ENCODE results near the gene ZNF274. TPM values are rescaled to one million over a fixed set of nuclear protein-coding genes. Genes with fewer than 3 reads are reported as not detected.

Gene ZNF274
- total and polyA plus RNA-seq, 2 experiments from 2014 or later, result 19.9 to 31.2 TPM

DNA sequence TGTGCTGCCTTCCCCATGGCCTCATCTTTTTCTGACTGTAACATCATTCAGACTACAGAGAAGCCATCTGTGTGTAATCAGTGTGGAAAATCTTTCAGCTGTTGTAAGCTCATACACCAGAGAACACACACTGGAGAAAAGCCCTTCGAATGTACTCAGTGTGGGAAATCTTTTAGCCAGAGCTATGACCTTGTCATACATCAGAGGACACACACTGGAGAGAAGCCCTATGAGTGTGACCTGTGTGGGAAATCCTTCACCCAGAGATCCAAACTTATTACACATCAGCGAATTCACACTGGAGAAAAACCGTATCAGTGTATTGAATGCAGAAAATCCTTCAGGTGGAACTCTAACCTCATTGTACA, 78.7 kb downstream of the ZNF274 start (continued):
- TF ChIP-seq, protein P1, sequence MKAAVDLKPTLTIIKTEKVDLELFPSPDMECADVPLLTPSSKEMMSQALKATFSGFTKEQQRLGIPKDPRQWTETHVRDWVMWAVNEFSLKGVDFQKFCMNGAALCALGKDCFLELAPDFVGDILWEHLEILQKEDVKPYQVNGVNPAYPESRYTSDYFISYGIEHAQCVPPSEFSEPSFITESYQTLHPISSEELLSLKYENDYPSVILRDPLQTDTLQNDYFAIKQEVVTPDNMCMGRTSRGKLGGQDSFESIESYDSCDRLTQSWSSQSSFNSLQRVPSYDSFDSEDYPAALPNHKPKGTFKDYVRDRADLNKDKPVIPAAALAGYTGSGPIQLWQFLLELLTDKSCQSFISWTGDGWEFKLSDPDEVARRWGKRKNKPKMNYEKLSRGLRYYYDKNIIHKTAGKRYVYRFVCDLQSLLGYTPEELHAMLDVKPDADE (IDR thresholded peaks at IDR 0.05), result no peak
- TF ChIP-seq EZH2 (IDR thresholded peaks at IDR 0.05; ENCODE audit: low read depth, unreplicated experiment), result no peak
- no peak for TF ChIP-seq POLR2AphosphoS5 (IDR thresholded peaks at IDR 0.05; ENCODE audit: low read depth)

DNA sequence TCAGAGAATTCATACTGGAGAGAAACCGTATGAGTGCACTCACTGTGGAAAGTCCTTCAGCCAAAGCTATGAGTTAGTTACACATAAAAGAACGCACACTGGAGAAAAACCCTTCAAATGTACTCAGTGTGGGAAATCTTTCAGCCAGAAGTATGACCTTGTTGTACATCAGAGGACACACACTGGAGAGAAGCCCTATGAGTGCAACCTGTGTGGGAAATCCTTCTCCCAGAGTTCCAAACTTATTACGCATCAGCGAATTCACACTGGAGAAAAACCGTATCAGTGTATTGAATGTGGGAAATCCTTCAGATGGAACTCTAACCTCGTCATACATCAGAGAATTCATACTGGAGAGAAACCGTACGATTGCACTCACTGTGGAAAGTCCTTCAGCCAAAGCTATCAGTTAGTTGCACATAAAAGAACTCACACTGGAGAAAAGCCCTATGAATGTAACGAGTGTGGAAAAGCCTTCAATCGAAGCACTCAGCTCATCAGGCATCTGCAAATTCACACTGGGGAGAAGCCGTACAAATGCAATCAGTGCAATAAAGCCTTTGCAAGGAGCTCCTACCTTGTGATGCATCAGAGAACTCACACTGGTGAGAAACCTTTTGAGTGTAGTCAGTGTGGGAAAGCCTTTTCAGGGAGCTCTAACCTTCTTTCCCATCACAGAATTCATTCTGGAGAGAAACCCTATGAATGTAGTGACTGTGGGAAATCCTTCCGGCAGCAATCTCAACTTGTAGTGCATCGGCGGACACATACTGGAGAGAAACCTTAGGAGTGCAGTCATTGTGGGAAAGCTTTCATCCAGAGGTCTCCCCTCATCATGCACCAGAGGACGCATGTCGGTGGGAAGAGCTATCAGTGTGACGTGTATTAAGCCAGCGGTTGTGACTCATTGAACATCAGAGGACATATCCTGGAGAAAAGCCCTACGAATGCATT, 79.4 kb downstream of the ZNF274 start:
- no peaks in the 10 kb centered on the region; the same call in 1 of the 2 replicates for H3K79me2 ChIP-seq (replicated peaks; ENCODE audit: insufficient read depth)

DNA sequence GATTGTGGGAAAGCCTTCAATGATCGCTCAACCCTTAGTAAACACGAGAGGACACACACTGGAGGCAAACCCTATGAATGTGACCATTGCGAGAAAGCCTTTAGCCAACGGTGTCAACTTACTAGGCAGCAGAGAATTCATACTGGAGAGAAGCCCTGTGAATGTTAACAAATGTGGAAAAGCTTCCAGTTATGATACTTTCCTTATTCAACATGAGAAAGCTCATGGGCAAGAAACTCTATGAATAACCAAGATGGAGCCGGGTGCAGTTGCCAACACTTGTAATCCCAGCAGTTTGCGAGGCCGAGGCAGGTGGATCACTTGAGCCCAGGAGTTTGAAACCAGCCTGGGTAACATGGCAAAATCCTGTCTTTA, 80.0 kb downstream of the ZNF274 start:
- H3K36me3 ChIP-seq (ENCODE audit: insufficient read depth), result peaks cover 75% of the 10 kb centered on the region
- 0 out of 2 replicates have a peak, but pooled peaks cover 3% of the 10 kb centered on the region for H3K27me3 ChIP-seq (ENCODE audit: insufficient read depth)
- H3K4me3 ChIP-seq, result peak overlapping the region; percentile 36; the same call in 1 of the 2 replicates
- H3K27me3 Mint-ChIP-seq (ENCODE audit: insufficient read depth, low read depth, poor library complexity), result peaks cover 68% of the 10 kb centered on the region
- H3K27ac ChIP-seq (ENCODE audit: low read depth), result no peak overlapping the region
- H2AFZ ChIP-seq, result no peak overlapping the region
- no peaks in the 10 kb centered on the region for H3K4me1 Mint-ChIP-seq
- TF ChIP-seq, protein P2, sequence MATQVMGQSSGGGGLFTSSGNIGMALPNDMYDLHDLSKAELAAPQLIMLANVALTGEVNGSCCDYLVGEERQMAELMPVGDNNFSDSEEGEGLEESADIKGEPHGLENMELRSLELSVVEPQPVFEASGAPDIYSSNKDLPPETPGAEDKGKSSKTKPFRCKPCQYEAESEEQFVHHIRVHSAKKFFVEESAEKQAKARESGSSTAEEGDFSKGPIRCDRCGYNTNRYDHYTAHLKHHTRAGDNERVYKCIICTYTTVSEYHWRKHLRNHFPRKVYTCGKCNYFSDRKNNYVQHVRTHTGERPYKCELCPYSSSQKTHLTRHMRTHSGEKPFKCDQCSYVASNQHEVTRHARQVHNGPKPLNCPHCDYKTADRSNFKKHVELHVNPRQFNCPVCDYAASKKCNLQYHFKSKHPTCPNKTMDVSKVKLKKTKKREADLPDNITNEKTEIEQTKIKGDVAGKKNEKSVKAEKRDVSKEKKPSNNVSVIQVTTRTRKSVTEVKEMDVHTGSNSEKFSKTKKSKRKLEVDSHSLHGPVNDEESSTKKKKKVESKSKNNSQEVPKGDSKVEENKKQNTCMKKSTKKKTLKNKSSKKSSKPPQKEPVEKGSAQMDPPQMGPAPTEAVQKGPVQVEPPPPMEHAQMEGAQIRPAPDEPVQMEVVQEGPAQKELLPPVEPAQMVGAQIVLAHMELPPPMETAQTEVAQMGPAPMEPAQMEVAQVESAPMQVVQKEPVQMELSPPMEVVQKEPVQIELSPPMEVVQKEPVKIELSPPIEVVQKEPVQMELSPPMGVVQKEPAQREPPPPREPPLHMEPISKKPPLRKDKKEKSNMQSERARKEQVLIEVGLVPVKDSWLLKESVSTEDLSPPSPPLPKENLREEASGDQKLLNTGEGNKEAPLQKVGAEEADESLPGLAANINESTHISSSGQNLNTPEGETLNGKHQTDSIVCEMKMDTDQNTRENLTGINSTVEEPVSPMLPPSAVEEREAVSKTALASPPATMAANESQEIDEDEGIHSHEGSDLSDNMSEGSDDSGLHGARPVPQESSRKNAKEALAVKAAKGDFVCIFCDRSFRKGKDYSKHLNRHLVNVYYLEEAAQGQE (IDR thresholded peaks at IDR 0.05; ENCODE audit: unreplicated experiment), result no peak
- H3K4me3 Mint-ChIP-seq, result peak overlapping the region; percentile 24; the same call in 1 of the 3 replicates
- H3K4me2 ChIP-seq, result no peak overlapping the region
- no peaks in the 10 kb centered on the region for H3K4me1 ChIP-seq (ENCODE audit: insufficient read depth)
- no peak for ATAC-seq
- peaks cover 100% of the 10 kb centered on the region for H3K36me3 Mint-ChIP-seq (ENCODE audit: low read depth)
- DNase-seq (ENCODE audit: low spot score), result no peak
- H3K9me3 Mint-ChIP-seq, result peaks cover 100% of the 10 kb centered on the region
- H3K9me2 ChIP-seq (ENCODE audit: insufficient read depth), result no peaks in the 10 kb centered on the region
- peaks cover 40% of the 10 kb centered on the region for H3F3A ChIP-seq (replicated peaks; ENCODE audit: low read depth)
- H4K20me1 ChIP-seq (replicated peaks; ENCODE audit: insufficient read depth), result no peaks in the 10 kb centered on the region
- H3K27ac Mint-ChIP-seq, result no peak overlapping the region
- H3K79me2 ChIP-seq (replicated peaks; ENCODE audit: insufficient read depth), result no peaks in the 10 kb centered on the region; the same call in 1 of the 2 replicates

More for the DNA sequence above, 79.4 kb downstream of the ZNF274 start:
- H3K4me3 Mint-ChIP-seq, result peak overlapping the region; percentile 24; the same call in 1 of the 3 replicates
- H3K36me3 ChIP-seq (ENCODE audit: insufficient read depth), result peaks cover 80% of the 10 kb centered on the region
- H3K4me1 Mint-ChIP-seq, result no peaks in the 10 kb centered on the region
- H3K27me3 Mint-ChIP-seq (ENCODE audit: insufficient read depth, low read depth, poor library complexity), result peaks cover 71% of the 10 kb centered on the region
- H3K27ac Mint-ChIP-seq, result no peak overlapping the region
- peaks cover 100% of the 10 kb centered on the region for H3K36me3 Mint-ChIP-seq (ENCODE audit: low read depth)
- no peaks in the 10 kb centered on the region for H4K20me1 ChIP-seq (replicated peaks; ENCODE audit: insufficient read depth)
- H3K4me2 ChIP-seq, result no peak overlapping the region
- TF ChIP-seq ZNF331 (CRISPR knock-in tag; IDR thresholded peaks at IDR 0.05; ENCODE audit: low read depth) (no peak), CREB1 (CRISPR knock-in tag; IDR thresholded peaks at IDR 0.05; ENCODE audit: low read depth) (0 out of 2 replicates have a peak, but pooled peaks have one; percentile 7)
- ATAC-seq, result no peak
- 0 out of 2 replicates have a peak, but pooled peaks cover 3% of the 10 kb centered on the region for H3K27me3 ChIP-seq (ENCODE audit: insufficient read depth)
- peak; percentile 43 for DNase-seq (ENCODE audit: low spot score)
- H3K9me3 Mint-ChIP-seq, result peaks cover 100% of the 10 kb centered on the region
- H3K4me1 ChIP-seq (ENCODE audit: insufficient read depth), result no peaks in the 10 kb centered on the region
- peak overlapping the region; percentile 36; the same call in 1 of the 2 replicates for H3K4me3 ChIP-seq
- H3K9me2 ChIP-seq (ENCODE audit: insufficient read depth), result no peaks in the 10 kb centered on the region
- H2AFZ ChIP-seq, result no peak overlapping the region
- H3K27ac ChIP-seq (ENCODE audit: low read depth), result no peak overlapping the region
- peaks cover 44% of the 10 kb centered on the region for H3F3A ChIP-seq (replicated peaks; ENCODE audit: low read depth)

Other genes starting within 250 kb of the ZNF274 start
- 13.4 and 14.4 TPM in 2 replicates for gene ZNF418, start 247.7 kb upstream of the ZNF274 start, total RNA-seq (2014; rRNA removed; shearing (Covaris generic))
- 7.3 and 11.1 TPM in 2 replicates for gene ZNF418, start 247.7 kb upstream of the ZNF274 start, polyA plus RNA-seq (2016; fragmentation: Nextera tagmentation; extraction: Ambion mirVana)
- 16.2 and 20.4 TPM in 2 replicates for gene ZNF256, start 235.4 kb upstream of the ZNF274 start, total RNA-seq (2014; rRNA removed; shearing (Covaris generic))
- gene ZNF256, start 235.4 kb upstream of the ZNF274 start, polyA plus RNA-seq (2016; fragmentation: Nextera tagmentation; extraction: Ambion mirVana), result 5.8 and 8.8 TPM in 2 replicates
- gene C19orf18, start 208.5 kb upstream of the ZNF274 start, total RNA-seq (2014; rRNA removed; shearing (Covaris generic)), result not detected in 2 replicates
- gene C19orf18, start 208.5 kb upstream of the ZNF274 start, polyA plus RNA-seq (2016; fragmentation: Nextera tagmentation; extraction: Ambion mirVana), result 0.66 and 1.0 TPM in 2 replicates
- 54.4 and 55.6 TPM in 2 replicates for gene ZNF606, start 180.2 kb upstream of the ZNF274 start, total RNA-seq (2014; rRNA removed; shearing (Covaris generic))
- 11.4 and 13.6 TPM in 2 replicates for gene ZNF606, start 180.2 kb upstream of the ZNF274 start, polyA plus RNA-seq (2016; fragmentation: Nextera tagmentation; extraction: Ambion mirVana)
- 0.93 and 1.5 TPM in 2 replicates for gene ZSCAN1, start 149.0 kb upstream of the ZNF274 start, total RNA-seq (2014; rRNA removed; shearing (Covaris generic))
- 3.9 and 4.9 TPM in 2 replicates for gene ZSCAN1, start 149.0 kb upstream of the ZNF274 start, polyA plus RNA-seq (2016; fragmentation: Nextera tagmentation; extraction: Ambion mirVana)
- gene ZNF135, start 123.8 kb upstream of the ZNF274 start, total RNA-seq (2014; rRNA removed; shearing (Covaris generic)), result 9.8 and 10.3 TPM in 2 replicates
- 2.8 and 4.8 TPM in 2 replicates for gene ZNF135, start 123.8 kb upstream of the ZNF274 start, polyA plus RNA-seq (2016; fragmentation: Nextera tagmentation; extraction: Ambion mirVana)
- 63.9 and 75.0 TPM in 2 replicates for gene ZSCAN18, start 84.8 kb upstream of the ZNF274 start, total RNA-seq (2014; rRNA removed; shearing (Covaris generic))
- gene ZSCAN18, start 84.8 kb upstream of the ZNF274 start, polyA plus RNA-seq (2016; fragmentation: Nextera tagmentation; extraction: Ambion mirVana), result 25.1 and 29.1 TPM in 2 replicates
- 15.2 and 16.9 TPM in 2 replicates for gene ZNF329, start 32.3 kb upstream of the ZNF274 start, total RNA-seq (2014; rRNA removed; shearing (Covaris generic))
- 2.7 and 3.3 TPM in 2 replicates for gene ZNF329, start 32.3 kb upstream of the ZNF274 start, polyA plus RNA-seq (2016; fragmentation: Nextera tagmentation; extraction: Ambion mirVana)
- 93.9 and 105 TPM in 2 replicates for gene ZNF544, start 45.9 kb downstream of the ZNF274 start, total RNA-seq (2014; rRNA removed; shearing (Covaris generic))
- 27.7 and 29.4 TPM in 2 replicates for gene ZNF544, start 45.9 kb downstream of the ZNF274 start, polyA plus RNA-seq (2016; fragmentation: Nextera tagmentation; extraction: Ambion mirVana)
- gene ZNF8, start 95.9 kb downstream of the ZNF274 start, total RNA-seq (2014; rRNA removed; shearing (Covaris generic)), result 27.4 and 30.3 TPM in 2 replicates
- 4.3 and 4.7 TPM in 2 replicates for gene ZNF8, start 95.9 kb downstream of the ZNF274 start, polyA plus RNA-seq (2016; fragmentation: Nextera tagmentation; extraction: Ambion mirVana)
- 26.1 and 34.4 TPM in 2 replicates for gene ERVK3-1, start 122.3 kb downstream of the ZNF274 start, total RNA-seq (2014; rRNA removed; shearing (Covaris generic))
- gene ERVK3-1, start 122.3 kb downstream of the ZNF274 start, polyA plus RNA-seq (2016; fragmentation: Nextera tagmentation; extraction: Ambion mirVana), result 64.2 and 66.2 TPM in 2 replicates
- gene ZSCAN22, start 143.9 kb downstream of the ZNF274 start, total RNA-seq (2014; rRNA removed; shearing (Covaris generic)), result 2.7 and 2.9 TPM in 2 replicates
- gene ZSCAN22, start 143.9 kb downstream of the ZNF274 start, polyA plus RNA-seq (2016; fragmentation: Nextera tagmentation; extraction: Ambion mirVana), result 0.86 and 0.99 TPM in 2 replicates
- 6.5 and 17.7 TPM in 2 replicates for gene A1BG, start 170.4 kb downstream of the ZNF274 start, total RNA-seq (2014; rRNA removed; shearing (Covaris generic))
- 43.5 and 50.5 TPM in 2 replicates for gene A1BG, start 170.4 kb downstream of the ZNF274 start, polyA plus RNA-seq (2016; fragmentation: Nextera tagmentation; extraction: Ambion mirVana)
- 1.0 and 2.0 TPM in 2 replicates for gene ZNF497, start 179.7 kb downstream of the ZNF274 start, total RNA-seq (2014; rRNA removed; shearing (Covaris generic))
- gene ZNF497, start 179.7 kb downstream of the ZNF274 start, polyA plus RNA-seq (2016; fragmentation: Nextera tagmentation; extraction: Ambion mirVana), result 0.44 and 0.61 TPM in 2 replicates
- 11.0 and 11.3 TPM in 2 replicates for gene ZNF837, start 198.0 kb downstream of the ZNF274 start, total RNA-seq (2014; rRNA removed; shearing (Covaris generic))
- gene ZNF837, start 198.0 kb downstream of the ZNF274 start, polyA plus RNA-seq (2016; fragmentation: Nextera tagmentation; extraction: Ambion mirVana), result 2.2 and 3.1 TPM in 2 replicates
- gene RPS5, start 204.2 kb downstream of the ZNF274 start, total RNA-seq (2014; rRNA removed; shearing (Covaris generic)), result 2,020 and 2,111 TPM in 2 replicates
- 734 and 753 TPM in 2 replicates for gene RPS5, start 204.2 kb downstream of the ZNF274 start, polyA plus RNA-seq (2016; fragmentation: Nextera tagmentation; extraction: Ambion mirVana)
- 0.87 TPM in 1 of 2 replicates, not detected in the other for gene RNF225, start 212.6 kb downstream of the ZNF274 start, total RNA-seq (2014; rRNA removed; shearing (Covaris generic))
- gene RNF225, start 212.6 kb downstream of the ZNF274 start, polyA plus RNA-seq (2016; fragmentation: Nextera tagmentation; extraction: Ambion mirVana), result not detected in 2 replicates
- gene ZNF584, start 225.6 kb downstream of the ZNF274 start, total RNA-seq (2014; rRNA removed; shearing (Covaris generic)), result 8.1 and 9.1 TPM in 2 replicates
- 1.1 and 2.3 TPM in 2 replicates for gene ZNF584, start 225.6 kb downstream of the ZNF274 start, polyA plus RNA-seq (2016; fragmentation: Nextera tagmentation; extraction: Ambion mirVana)